NCI-H82 treated with DMSO at 0.1 percent for 48 hours (cell line): ENCODE results near the gene VRK3.
"Not testable (repeated sequence)": the region's sequence is repeated elsewhere in the genome, so short reads cannot be mapped to it uniquely, and the experiment has no call there.

ENCODE experiments used
- DNase-seq: peaks from one replicate; lab custom pipeline; 2025; ENCODE audit not compliant: unreplicated experiment; lab: John Stamatoyannopoulos, UW

Gene VRK3

GRCh38 chr19:49988433-49988832, 36.7 kb downstream of the VRK3 start:
- no peak for DNase-seq

DNA sequence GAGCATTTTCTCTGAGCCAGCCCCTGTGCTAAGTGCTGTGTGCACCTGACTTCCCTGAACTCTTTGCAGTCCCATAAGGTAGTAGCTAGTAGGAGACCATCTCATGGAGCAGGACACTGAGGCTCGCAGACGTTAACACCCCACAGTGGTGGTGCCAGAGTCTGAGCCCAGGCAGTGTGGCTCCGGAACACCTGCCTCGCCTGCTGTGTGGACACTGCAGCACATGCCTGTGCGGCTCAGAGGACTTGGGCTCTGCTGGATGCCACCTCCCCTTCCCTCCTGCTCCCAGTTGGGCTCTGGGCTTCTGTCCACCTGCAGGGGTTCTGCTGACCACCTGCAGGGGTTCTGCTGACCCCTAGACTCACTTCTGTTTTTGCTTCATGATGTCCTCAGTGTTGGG, 37.2 kb downstream of the VRK3 start:
- no peak for DNase-seq

GRCh38 chr19:49987159-49987698, 37.9 kb downstream of the VRK3 start:
- no peak for DNase-seq

GRCh38 chr19:49986354-49986753, 38.8 kb downstream of the VRK3 start:
- no peak for DNase-seq

GRCh38 chr19:49985871-49986270, 39.3 kb downstream of the VRK3 start:
- DNase-seq = no peak

GRCh38 chr19:49984491-49984890, 40.7 kb downstream of the VRK3 start:
- DNase-seq = no peak

DNA sequence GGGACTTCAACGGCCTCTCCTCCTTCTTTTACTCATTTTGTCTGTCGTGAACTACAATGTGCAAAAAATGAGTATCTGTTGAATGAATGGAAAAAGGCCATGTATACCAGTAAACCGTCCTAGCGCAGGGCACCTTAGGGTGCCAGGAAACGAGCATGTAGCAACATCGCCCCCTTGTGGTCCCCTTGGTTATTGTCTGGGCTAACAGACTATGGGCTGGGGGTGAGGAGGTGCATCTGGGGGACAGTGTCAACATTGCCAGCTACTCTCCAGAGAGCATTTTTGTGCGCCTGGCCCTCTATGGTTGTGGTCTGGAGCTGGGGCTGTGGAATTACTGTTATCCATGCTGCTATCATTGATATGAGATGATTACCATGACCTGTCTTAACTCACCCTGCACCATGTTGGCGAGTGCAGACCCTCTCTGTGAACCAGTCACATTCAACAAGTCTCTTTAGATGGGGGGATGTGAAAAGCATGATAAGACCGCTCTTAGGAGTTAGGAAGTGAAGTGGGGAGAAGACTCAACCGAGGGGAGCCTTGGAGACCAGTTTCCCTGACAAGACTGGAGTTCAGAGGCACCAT, 41.4 kb downstream of the VRK3 start:
- peak; percentile 5 for DNase-seq

DNA sequence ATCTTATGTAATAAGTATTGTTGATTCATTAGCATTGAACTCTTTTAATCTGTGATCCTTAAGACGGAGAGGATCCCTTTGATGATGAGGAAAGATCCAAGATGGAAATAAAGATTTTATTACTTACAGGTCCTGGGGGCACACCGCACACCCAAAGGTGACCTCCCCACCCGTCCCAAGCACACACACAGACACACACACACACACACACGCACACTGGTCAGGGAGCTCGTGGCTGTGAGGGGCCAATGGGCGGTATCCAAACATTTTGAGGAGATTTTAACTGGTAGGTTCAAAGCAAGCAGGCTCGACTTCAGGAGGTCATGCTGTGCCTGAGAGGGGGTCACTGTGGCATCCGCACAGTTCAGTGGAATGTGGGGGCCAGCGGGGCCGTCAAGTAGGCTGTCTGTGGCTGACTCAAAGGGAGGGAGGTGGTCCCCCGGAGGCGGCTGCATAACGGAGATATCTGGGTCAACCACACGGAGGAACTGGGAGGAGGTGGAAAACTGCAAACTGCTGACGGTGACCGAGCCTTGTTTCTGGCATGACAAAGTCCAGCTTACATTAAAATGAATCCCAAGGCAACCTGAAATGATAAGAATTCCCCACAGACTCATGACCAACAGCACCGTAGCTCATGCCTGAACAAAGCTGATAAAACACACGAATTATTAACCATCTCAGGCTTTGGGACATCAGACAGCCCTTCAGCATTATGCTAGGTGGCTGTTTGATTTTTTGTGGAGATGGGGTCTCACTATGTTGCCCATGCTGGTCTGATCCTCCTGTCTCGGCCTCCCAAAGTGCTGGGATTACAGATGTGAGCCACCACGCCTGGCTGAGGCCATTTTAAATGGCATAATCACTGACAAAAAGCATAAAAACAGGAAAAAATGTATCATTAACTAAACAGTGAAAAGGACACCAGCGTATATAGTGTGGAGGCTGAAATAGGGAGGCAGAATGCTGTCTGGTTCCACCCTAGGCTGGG, 43.3 kb downstream of the VRK3 start:
- DNase-seq = no peak

DNA sequence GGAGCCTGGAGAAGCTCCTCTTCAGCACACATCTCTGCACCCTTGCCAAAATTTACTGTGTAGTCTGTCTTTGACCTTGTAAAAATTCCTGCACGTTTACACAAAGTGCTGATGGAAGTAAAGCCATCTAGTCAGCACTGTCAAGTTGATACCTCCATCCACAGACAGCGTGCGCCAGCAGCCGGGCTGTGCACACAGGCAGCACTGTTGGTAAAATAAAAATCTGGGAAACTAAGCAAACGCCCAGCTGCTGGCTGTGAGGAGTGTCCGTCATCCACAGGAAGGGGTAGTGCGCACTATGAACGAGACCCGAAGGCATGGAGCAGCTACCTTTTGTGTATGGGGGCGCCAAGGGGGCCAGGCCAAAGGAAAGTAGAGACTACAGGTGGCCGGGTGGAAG, 46.8 kb downstream of the VRK3 start:
- DNase-seq = no peak

DNA sequence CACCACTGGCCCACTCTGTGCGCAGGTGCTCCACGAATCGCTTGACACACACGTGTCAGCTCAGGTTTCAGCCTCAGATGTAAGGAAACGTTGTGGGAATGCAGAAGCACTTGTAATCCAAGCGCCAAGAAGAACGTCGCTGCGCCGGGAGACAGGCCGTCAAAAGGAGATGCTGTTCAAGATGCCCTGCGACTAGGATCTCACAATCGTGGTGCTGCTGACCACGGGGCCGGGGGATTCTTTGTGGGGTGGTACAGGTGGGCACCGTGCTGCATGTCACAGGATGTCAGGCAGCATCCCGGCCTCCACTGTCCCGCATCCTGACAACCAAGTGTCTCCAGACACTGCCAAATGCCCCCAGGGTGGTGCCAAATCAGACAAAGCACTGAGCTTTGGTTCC, 47.3 kb downstream of the VRK3 start:
- DNase-seq = no peak

DNA sequence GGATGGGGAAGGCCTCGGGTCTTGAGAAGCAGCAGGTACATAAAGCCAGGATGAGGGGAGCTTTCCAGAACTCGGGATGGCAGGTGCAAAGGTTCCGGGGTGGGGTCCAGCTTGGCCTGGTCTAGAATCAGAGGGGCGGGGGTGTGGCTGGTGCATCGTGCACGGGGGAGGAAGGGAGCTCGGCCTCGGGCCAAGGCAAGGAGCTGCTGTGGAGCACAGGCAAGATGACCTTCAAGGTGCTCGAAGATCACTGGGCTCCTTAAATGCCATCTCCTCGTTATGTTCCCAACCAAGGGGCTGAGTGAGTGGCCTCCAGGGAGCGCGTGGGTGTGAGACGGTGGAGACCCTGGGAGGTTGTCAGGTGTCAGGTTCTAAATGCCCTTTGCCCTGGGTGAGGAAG, 48.1 kb downstream of the VRK3 start:
- DNase-seq = no peak

DNA sequence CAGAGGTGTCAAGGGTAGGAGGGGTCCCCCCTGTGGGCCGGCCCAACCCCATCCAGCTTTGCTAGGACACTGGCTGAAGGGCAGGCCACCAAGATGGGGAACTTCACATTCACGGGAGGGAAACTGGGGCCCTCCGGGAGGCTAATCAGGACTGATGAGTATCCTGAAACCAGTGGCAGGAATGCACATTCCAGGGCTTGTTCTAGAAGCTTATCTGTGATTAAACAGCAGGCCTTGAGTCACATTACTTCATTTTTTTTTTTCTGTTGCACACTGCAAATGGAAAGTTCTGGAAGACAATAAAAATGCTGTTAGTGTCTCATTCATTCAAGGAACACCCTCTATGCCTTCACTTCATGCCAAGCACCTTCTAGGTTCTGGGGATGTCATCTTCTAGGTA, 48.7 kb downstream of the VRK3 start:
- no peak for DNase-seq

DNA sequence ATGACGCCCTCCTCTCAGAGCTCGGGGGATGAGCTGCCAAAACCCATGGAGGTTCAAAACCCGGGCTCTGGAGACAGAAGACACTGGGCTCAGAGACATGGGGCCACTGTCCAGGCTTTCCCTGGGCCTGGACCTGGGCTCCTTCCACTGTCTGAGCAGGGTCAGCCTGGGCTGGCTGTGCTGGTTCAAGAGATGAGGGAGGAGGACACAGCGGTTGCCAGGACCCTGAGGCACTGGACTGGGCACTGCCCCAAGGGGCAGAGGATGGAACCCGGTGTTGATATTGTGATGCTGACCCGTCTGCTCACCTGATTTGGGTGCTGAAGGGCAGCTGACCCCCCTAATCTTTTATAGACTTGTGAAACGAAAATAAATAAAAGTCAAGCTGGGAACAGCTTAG, 50.1 kb downstream of the VRK3 start:
- DNase-seq = no peak

DNA sequence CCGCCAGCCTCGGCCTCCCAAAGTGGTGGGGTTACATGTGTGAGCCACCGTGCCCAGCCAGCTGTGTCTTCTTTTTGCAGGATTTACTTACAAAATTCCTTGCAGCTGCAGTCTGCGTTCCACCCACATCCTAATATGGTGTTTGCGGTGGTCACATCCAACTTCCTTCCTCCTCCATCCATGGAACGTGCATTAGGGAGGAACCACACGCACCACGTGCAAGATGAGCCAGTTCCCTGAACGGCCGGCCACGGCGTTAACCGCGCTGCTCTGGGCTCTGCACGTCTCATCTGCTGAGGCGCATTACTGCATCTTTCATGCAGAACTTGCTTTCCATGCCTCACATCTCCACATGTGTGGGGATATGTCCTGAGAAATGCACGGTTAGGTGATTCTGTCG, 51.2 kb downstream of the VRK3 start:
- DNase-seq = no peak

- no peak for DNase-seq
These were observed 52.3 kb downstream of the VRK3 start for GRCh38 chr19:49972841-49973240.

GRCh38 chr19:49971991-49972411, 53.2 kb downstream of the VRK3 start:
- no peak for DNase-seq

GRCh38 chr19:49969355-49969754, 55.8 kb downstream of the VRK3 start:
- not testable (repeated sequence) for DNase-seq

- no peak for DNase-seq
These were observed 56.8 kb downstream of the VRK3 start for GRCh38 chr19:49968279-49968922.

GRCh38 chr19:49960980-49961379, 64.2 kb downstream of the VRK3 start, which contains the start of gene SIGLEC11:
SIGLEC11 (minus strand) TSS chr19:49961172; CDS start chr19:49961081, 91 bp downstream.
- DNase-seq = not testable (repeated sequence)

- DNase-seq = not testable (repeated sequence)
These were observed 65.3 kb downstream of the VRK3 start for GRCh38 chr19:49959892-49960291.

GRCh38 chr19:49958596-49958995, 66.6 kb downstream of the VRK3 start:
- not testable (repeated sequence) for DNase-seq
